Anterior cingulate cortex (tissue), 58 donors: ENCODE data around the gene PTPN3.

ENCODE experiments used
- DNase-seq, 58 donors: peaks; one replicate each; lab custom pipeline; 2025; lab: John Stamatoyannopoulos, UW

PTPN3 gene

DNA sequence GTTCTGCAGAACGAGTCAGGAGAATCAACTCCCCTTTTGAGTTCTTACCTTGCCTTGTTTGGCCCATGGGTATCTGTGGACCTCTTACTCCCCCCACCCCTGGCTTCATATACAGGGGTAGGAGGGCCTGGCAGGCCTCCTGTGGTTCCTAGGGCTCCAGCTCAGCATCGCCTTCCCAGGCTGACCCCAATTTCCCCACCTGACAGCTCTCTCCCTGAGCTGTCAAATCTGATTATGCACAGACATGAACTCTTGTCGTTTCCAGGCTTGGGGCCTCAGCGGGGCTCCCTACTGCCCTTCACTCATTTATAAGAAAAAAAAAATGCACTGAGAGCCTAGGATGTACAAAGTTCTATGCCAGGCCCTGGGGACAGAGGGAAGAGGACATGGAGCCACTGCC lies 67.9 kb downstream of the PTPN3 start:
- DNase-seq, result no peak

- no peak for DNase-seq
Measured at GRCh38 chr9:109428854-109429253, 69.3 kb downstream of the PTPN3 start.

GRCh38 chr9:109427886-109428285 lies 70.2 kb downstream of the PTPN3 start:
- no peak for DNase-seq

- peak in 2 of 58 donors; percentile 1 to 36 for DNase-seq
Measured at GRCh38 chr9:109426626-109427402, 71.3 kb downstream of the PTPN3 start.

DNA sequence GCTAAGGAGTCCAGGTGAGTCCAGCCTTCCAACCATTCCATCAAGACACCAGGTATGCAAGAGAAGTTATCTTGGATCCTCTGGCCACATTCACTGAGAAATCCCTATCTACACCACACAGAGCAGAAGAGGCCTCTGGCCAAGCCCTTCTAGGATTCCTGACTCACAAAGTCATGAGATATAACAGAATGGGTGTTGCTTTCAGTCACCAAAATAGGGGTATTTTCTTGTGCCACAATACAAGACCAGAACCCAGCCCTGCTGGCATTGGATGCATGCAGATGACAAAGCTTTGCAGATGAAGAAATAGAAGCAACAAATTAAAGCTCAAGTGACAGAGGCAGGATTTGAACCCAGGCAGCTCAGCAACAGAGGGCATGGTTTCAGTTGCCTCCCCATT lies 73.5 kb downstream of the PTPN3 start:
- no peak for DNase-seq

GRCh38 chr9:109423877-109424276 lies 74.2 kb downstream of the PTPN3 start:
- no peak for DNase-seq

GRCh38 chr9:109422641-109423040 lies 75.5 kb downstream of the PTPN3 start:
- no peak for DNase-seq

DNA sequence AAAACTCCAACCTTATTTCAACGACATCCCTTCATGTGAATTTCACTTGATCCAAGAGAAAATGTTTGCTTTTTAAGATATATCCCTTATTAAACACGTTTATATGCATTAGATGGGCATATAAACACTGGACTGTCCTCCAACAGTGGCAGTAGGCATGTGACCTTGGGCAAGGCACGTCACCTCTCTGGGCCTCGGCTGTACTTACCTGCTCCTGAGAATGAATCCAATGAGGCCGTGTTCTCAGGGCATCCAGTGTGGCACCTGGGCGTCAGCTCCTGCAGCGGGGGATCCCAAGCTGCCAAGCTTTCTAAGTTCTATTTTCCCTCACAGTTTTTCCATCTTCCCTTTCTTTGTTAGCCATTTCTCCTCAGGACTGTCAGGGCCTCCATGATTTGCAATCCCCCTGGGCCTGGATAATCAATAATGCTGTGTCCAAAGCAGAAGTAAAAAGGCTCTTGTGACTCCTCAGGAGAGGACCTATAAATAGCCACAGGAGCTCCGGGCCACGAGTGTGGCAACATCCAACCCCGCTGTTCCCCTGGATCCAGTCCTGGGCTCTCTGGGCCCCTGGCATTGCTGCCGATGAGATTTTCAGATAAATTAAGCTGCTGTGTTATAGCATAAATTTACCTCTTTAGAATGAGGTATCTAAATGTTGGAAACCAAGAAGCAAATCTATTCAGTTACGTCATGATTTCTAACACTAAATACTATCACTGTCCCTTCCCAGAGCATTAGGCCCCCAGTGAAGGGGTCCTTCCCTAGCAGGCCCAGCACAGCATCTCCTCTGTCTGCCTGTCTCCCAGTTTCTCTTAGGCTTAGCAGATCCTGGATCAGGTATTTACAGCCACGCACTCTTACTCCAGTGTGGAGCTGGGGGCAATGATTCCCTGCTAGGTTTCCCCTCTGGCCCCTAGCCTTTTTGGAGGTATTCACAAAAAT lies 76.8 kb downstream of the PTPN3 start:
- DNase-seq, result no peak

DNA sequence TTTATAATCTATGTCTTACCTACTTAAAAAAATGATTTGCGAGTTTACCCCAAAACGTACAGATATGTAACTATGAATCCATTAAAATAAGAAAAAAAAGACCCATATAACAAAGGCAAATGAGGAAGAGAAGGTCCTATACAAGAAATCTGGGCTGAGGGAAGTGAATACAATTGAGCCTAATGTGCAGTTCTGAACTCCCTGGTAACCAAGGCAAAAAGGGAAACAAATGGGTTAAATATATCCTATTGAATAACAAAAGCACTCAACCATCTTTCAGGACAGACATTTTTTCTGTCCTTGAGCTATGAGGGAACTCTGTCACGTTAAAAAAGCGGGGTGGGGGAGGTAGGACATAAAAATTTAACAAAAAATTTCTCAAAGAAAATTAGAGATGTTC lies 78.6 kb downstream of the PTPN3 start:
- no peak for DNase-seq

DNA sequence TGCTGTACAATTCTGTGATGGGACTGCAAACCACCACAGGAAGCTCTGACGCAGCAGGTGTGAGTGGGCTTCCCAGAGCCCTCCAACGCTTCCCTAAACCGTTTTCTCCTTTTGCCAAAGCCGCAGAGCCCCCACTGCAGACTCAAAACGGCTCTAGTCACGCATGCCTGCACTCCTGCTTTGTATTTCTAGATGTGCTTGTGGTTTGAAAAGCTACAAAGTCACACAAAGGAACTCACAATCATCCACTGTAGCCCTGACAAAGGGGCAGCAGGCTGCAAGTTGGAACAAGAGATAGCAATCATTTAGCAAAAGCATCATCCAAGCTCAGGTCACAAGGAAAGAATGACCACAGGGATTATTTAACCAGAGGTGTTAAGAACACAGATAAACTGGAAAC lies 79.3 kb downstream of the PTPN3 start:
- no peak for DNase-seq

DNA sequence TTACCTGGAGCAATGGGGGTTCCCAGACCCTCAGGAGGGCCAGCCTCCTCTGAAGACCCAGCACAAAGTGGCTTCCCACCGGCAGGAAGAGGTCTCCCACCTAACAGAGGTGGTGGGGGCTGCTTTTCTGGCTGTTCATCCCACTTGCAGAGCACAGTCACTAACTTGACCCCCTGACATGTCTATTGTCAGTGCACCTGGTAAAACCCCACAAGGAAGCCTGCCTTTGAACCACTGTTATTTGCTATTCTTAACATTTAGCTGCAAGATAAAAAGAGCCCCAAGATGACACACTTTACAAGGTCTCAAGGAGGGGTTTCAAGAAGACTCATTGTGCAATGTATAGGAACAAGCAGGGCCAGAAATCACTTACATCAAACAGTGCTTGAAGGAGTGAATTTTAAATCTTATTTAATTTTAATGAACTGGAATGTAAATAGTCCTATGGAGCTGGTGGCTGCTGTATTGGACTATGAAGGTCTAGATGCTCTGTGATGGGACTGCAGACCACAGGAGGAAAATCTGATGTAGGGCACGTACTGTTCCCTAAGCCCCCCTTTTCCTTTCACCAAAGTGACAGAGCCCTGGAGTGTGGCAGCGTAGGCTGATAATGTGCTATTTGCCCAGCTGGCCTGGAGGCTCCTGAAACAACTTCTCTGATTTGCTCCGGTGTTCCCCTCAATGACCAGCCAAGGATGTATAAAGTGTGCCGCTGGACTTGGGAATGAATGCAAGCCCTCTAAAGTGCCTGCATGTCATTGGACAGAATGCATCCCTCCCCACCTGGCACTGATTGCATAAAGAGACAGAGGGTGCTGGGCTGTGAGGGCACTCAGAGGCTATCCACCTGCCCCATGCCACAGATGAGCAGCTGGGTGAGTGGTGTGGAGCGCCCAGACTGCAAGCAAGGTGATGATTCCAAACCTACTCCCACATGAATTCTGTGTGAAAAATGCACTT lies 80.2 kb downstream of the PTPN3 start:
- DNase-seq, result no peak

- DNase-seq, result peak in 15 of 58 donors; percentile 4 to 49 (median 13)
Measured at GRCh38 chr9:109417054-109417453, 81.1 kb downstream of the PTPN3 start.

- no peak for DNase-seq
Measured at GRCh38 chr9:109416135-109416706, 81.9 kb downstream of the PTPN3 start.

- DNase-seq, result no peak
Measured at GRCh38 chr9:109414125-109414785, 83.9 kb downstream of the PTPN3 start.

DNA sequence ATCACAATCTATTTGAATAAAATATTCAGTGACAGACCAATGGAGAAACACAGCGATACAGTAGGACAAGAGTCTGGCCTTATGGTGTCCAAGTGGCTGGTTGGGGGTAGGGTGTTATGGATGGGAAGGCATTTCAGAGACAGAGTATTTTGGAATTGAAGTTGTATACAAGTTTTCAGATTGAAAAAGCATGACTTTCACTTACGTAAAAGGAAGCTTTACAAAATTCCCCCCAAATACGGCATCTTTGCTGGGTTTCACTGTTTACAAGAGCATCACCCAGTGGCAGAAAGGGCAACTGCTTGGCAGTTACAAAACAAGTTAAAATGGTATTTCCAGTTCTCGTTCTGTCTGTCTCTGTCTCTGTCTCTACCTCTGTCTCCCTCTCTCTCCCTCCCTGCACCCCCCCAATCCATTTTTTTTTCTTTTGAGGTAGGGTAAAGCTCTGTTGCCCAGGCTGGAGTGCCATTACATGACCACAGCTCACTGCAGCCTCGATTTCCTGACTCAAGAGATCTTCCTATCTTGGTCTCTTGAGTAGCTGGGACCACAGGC lies 86.2 kb downstream of the PTPN3 start:
- DNase-seq, result peak in 1 of 58 donors; percentile 21

DNA sequence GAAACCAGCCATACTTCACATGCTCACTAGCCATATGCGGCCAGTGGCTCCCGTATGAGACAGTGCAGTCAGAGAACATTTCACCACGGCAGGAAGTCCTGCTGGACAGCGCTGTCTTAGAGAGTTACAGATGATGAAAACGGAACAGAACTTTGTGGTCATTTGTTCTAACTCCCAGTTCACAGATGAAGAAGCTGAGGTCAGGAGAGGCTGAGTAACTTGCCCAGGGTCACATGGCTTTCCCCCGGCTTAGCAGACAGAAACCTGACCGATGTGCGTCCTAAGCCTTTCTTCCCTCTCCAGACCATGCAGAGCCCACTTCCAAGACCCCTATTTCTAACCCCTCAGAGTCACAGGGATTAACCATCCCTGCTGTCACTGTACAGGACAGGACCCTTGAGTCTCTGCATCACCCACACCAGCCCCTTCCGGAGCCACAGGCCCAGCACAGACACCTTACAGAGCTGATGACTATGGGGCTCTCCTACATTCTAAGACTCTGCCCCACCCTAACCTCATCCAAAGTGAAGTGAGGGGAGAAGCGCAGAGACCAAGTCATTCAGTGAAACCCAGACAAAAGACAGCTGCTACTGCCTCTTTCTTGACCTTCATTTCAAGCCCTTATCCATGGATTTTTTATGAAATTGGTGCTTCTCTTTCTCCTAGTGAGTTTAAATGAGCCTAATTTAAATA lies 86.9 kb downstream of the PTPN3 start:
- DNase-seq, result no peak

- no peak for DNase-seq
Measured at GRCh38 chr9:109409773-109410397, 88.2 kb downstream of the PTPN3 start.
